ENCODE results near the gene CDKAL1. TPM values are rescaled to one million over a fixed set of nuclear protein-coding genes. Genes with fewer than 3 reads are reported as not detected.

CDKAL1 gene
- total RNA-seq, 2 donors from 2014 or later, result 12.1 to 19.0 TPM

- H3K9me3 ChIP-seq, result no peaks in the 10 kb centered on the region
- WGBS, result 79% methylated on average over 6 of the region's 6 CpGs
- DNase-seq (ENCODE audit: low spot score), result no peak
These were observed 356.9 kb downstream of the CDKAL1 start for GRCh38 chr6:20891161-20891560.

GRCh38 chr6:20892365-20892764 lies 358.1 kb downstream of the CDKAL1 start:
- WGBS, result 66% methylated on average over 2 of the region's 2 CpGs
- no peaks in the 10 kb centered on the region for H3K36me3 ChIP-seq
- intact Hi-C loops (cut with DNase I), result no loop called here
- no peak for DNase-seq (ENCODE audit: low spot score)
- no peaks in the 10 kb centered on the region for H3K27me3 ChIP-seq (replicated peaks; ENCODE audit: insufficient read depth)
- no peak overlapping the region for H3K4me3 ChIP-seq
- no peak for TF ChIP-seq CTCF (IDR thresholded peaks at IDR 0.05)
- TF ChIP-seq POLR2AphosphoS5 (IDR thresholded peaks at IDR 0.05), result no peak
- TF ChIP-seq POLR2A (IDR thresholded peaks at IDR 0.05), result no peak
- no peaks in the 10 kb centered on the region for H3K4me1 ChIP-seq (replicated peaks)
- H3K9me3 ChIP-seq, result no peaks in the 10 kb centered on the region
- H3K27ac ChIP-seq, result no peak overlapping the region

More at GRCh38 chr6:20891161-20891560, 356.9 kb downstream of the CDKAL1 start:
- intact Hi-C loops (cut with DNase I), result no loop called here
- Histone ChIP-seq H3K36me3 (no peaks in the 10 kb centered on the region), H3K27ac (no peak overlapping the region), H3K27me3 (replicated peaks; ENCODE audit: insufficient read depth) (no peaks in the 10 kb centered on the region), H3K4me1 (replicated peaks) (no peaks in the 10 kb centered on the region), H3K4me3 (no peak overlapping the region)
- TF ChIP-seq POLR2AphosphoS5 (IDR thresholded peaks at IDR 0.05) (no peak), CTCF (IDR thresholded peaks at IDR 0.05) (no peak), POLR2A (IDR thresholded peaks at IDR 0.05) (no peak)

- TF ChIP-seq POLR2A (IDR thresholded peaks at IDR 0.05) (no peak), POLR2AphosphoS5 (IDR thresholded peaks at IDR 0.05) (no peak), CTCF (IDR thresholded peaks at IDR 0.05) (no peak)
- no peaks in the 10 kb centered on the region for H3K4me1 ChIP-seq (replicated peaks)
- H3K27ac ChIP-seq, result no peak overlapping the region
- no peaks in the 10 kb centered on the region for H3K9me3 ChIP-seq
- DNase-seq (ENCODE audit: low spot score), result no peak
- no peaks in the 10 kb centered on the region for H3K36me3 ChIP-seq
- H3K4me3 ChIP-seq, result no peak overlapping the region
- intact Hi-C loops (cut with DNase I), result no loop called here
- H3K27me3 ChIP-seq (replicated peaks; ENCODE audit: insufficient read depth), result no peaks in the 10 kb centered on the region
These were observed 359.2 kb downstream of the CDKAL1 start for GRCh38 chr6:20893412-20893811.

GRCh38 chr6:20900389-20901160 lies 366.3 kb downstream of the CDKAL1 start:
- intact Hi-C loops (cut with DNase I), result no loop called here
- Histone ChIP-seq H3K4me3 (no peak overlapping the region), H3K27me3 (replicated peaks; ENCODE audit: insufficient read depth) (no peaks in the 10 kb centered on the region), H3K27ac (no peak overlapping the region), H3K9me3 (no peaks in the 10 kb centered on the region), H3K4me1 (replicated peaks) (no peaks in the 10 kb centered on the region), H3K36me3 (no peaks in the 10 kb centered on the region)
- WGBS, result 92% methylated on average over 7 of the region's 7 CpGs
- no peak for TF ChIP-seq POLR2A (IDR thresholded peaks at IDR 0.05)
- no peak for TF ChIP-seq POLR2AphosphoS5 (IDR thresholded peaks at IDR 0.05)
- no peak for TF ChIP-seq CTCF (IDR thresholded peaks at IDR 0.05)
- DNase-seq (ENCODE audit: low spot score), result no peak

GRCh38 chr6:20905377-20905776 lies 371.1 kb downstream of the CDKAL1 start:
- no peak for TF ChIP-seq POLR2AphosphoS5 (IDR thresholded peaks at IDR 0.05)
- TF ChIP-seq POLR2A (IDR thresholded peaks at IDR 0.05), result no peak
- TF ChIP-seq CTCF (IDR thresholded peaks at IDR 0.05), result no peak
- intact Hi-C loops (cut with DNase I), result no loop called here
- Histone ChIP-seq H3K4me3 (no peak overlapping the region), H3K9me3 (no peaks in the 10 kb centered on the region), H3K27ac (no peak overlapping the region), H3K36me3 (no peaks in the 10 kb centered on the region), H3K27me3 (replicated peaks; ENCODE audit: insufficient read depth) (no peaks in the 10 kb centered on the region), H3K4me1 (replicated peaks) (no peaks in the 10 kb centered on the region)
- WGBS, result 79% methylated on average over 4 of the region's 4 CpGs
- DNase-seq (ENCODE audit: low spot score), result no peak

Data from prostate gland (tissue), 2 donors.